C4-2B (cell line): ENCODE measurements around the gene YTHDF2.

ENCODE experiments used
- ZFX ChIP-seq: fragments of 450-650 bp; IDR thresholded peaks from 2 replicates; pipeline ENCODE4 v1.6.1; 2017
- TF ChIP-seq, protein P1 (sequence below): fragments of 450-650 bp; conservative IDR thresholded peaks from 2 replicates; pipeline ENCODE4 v1.5.1; 2017; ENCODE audit warnings: mild to moderate bottlenecking

DNA sequence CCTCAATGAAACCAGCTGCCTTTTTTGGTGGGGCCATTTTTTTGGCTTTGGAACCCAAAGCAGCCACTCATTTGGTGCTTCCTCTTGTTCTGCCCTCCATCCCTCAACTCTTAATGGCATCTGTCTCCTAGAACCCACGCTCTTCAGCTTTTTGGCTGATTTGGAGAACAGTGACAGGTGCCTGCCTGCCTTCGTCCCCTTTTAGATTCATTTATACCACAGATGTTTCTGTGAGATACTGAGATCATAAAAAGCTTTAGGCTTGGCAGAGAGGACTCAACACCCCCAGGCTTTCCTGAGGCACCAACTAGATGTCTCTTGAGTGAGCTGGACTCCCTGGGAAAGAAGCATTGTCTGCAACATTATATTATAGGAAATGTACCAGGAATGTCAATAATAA is 20.4 kb upstream of the YTHDF2 start:
- TF ChIP-seq, protein P1, sequence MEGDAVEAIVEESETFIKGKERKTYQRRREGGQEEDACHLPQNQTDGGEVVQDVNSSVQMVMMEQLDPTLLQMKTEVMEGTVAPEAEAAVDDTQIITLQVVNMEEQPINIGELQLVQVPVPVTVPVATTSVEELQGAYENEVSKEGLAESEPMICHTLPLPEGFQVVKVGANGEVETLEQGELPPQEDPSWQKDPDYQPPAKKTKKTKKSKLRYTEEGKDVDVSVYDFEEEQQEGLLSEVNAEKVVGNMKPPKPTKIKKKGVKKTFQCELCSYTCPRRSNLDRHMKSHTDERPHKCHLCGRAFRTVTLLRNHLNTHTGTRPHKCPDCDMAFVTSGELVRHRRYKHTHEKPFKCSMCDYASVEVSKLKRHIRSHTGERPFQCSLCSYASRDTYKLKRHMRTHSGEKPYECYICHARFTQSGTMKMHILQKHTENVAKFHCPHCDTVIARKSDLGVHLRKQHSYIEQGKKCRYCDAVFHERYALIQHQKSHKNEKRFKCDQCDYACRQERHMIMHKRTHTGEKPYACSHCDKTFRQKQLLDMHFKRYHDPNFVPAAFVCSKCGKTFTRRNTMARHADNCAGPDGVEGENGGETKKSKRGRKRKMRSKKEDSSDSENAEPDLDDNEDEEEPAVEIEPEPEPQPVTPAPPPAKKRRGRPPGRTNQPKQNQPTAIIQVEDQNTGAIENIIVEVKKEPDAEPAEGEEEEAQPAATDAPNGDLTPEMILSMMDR = no peak
- TF ChIP-seq ZFX = no peak
